Breast epithelium (tissue), 4 donors: ENCODE results near the gene TPRG1. TPM values are rescaled to one million over a fixed set of nuclear protein-coding genes. Genes with fewer than 3 reads are reported as not detected.

Experiments
- DNase-seq, 2 donors: peaks; one replicate each; pipeline ENCODE4 v3.0.0-alpha.2; 2019; ENCODE audit warnings: low spot score in 2 of 2
- H3K27ac ChIP-seq, 2 donors: fragments of 200-600 bp; sonication (generic) in 1 of 2; one replicate each; pipeline ENCODE4 v1.5.1; 2016 to 2019; ENCODE audit warnings: mild to moderate bottlenecking in 1 of 2
- H3K27me3 ChIP-seq, 2 donors: fragments of 200-600 bp; sonication (generic) in 1 of 2; one replicate each; pipeline versions ENCODE4 v1.5.1 to v1.6.0; 2017 to 2019; ENCODE audit warnings: control low read depth in 1 of 2, mild to moderate bottlenecking in 1 of 2
- H3K36me3 ChIP-seq: fragments of 200-600 bp; one replicate; pipeline ENCODE4 v1.5.1; 2019
- H3K4me1 ChIP-seq, 2 donors: fragments of 200-600 bp; sonication (generic); one replicate each; pipeline ENCODE4 v1.5.1; 2016 to 2019; ENCODE audit warnings: control low read depth in 1 of 2
- H3K4me3 ChIP-seq, 3 donors: fragments of 200-600 bp; sonication (generic); 1 replicate in 2 of 3; 2 replicates in 1 of 3; pipeline ENCODE4 v1.5.1; 2016 to 2019; ENCODE audit warnings: mild to moderate bottlenecking in 3 of 3, moderate library complexity in 2 of 3
- H3K9me3 ChIP-seq, 2 donors: fragments of 200-600 bp; sonication (generic) in 1 of 2; one replicate each; pipeline ENCODE4 v1.5.1; 2016 to 2019; ENCODE audit warnings: control low read depth in 1 of 2
- CTCF ChIP-seq, 3 donors: fragments of 450-650 bp; IDR thresholded peaks; one replicate each; pipeline ENCODE4 v1.5.1; 2016 to 2017; ENCODE audit warnings: antibody characterized with exemption in 3 of 3, mild to moderate bottlenecking in 3 of 3, moderate library complexity in 3 of 3
- POLR2A ChIP-seq: fragments of 450-650 bp; IDR thresholded peaks from one replicate; pipeline ENCODE4 v1.6.1; 2016; ENCODE audit warnings: antibody characterized with exemption, mild to moderate bottlenecking, moderate library complexity
- POLR2AphosphoS5 ChIP-seq, 3 donors: sonication (generic); formaldehyde crosslinking; IDR thresholded peaks; one replicate each; pipeline ENCODE4 v1.6.1; 2017; ENCODE audit warnings: antibody characterized with exemption in 3 of 3
- intact Hi-C: fragments of 100-400 bp; cut with DNase I; formaldehyde crosslinking; loops from one replicate; pipeline ENCODE4 v1.15.1; 2023; ENCODE audit warnings: low total_unique reads
- total RNA-seq, 3 donors: library from RNA; depleted of rRNA; stranded (reverse); fragments of >200 nt; gene quantifications; one replicate each; pipeline ENCODE4 v1.1.0, GENCODE V29; 2016

Gene TPRG1
- total RNA-seq, 3 donors from 2014 or later = 29.2 to 65.9 (median 31.9) TPM

DNA sequence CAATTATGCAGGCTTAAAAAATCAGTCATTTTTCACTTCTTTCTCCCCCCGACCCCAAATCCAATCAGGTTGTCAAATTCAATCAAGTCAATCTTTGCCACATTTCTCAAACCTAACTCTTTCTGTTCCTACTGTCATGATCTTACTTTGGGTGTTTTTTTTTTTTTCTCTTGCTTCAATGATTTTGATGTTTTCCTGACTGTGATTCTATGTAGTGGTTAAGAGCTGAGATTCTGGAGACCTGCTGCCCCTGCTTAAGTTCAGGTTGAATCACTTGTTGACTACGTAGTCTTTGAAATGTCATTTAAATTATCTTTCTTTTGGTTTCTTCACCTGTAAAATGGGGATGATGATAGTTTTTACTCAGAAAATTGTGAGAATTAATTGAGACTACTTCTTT, 117.5 kb downstream of the TPRG1 start:
- peaks cover 0 to 12% of the 10 kb centered on the region in 2 donors for H3K4me1 ChIP-seq
- no peaks in the 10 kb centered on the region for H3K9me3 ChIP-seq
- H3K27me3 ChIP-seq = no peaks in the 10 kb centered on the region
- no peak for DNase-seq
- H3K36me3 ChIP-seq = no peaks in the 10 kb centered on the region
- H3K4me3 ChIP-seq = no peak overlapping the region
- TF ChIP-seq POLR2AphosphoS5 (IDR thresholded peaks at IDR 0.05) (no peak), CTCF (IDR thresholded peaks at IDR 0.05) (no peak), POLR2A (no peak)
- intact Hi-C loops = no loop called here
- no peak overlapping the region for H3K27ac ChIP-seq

DNA sequence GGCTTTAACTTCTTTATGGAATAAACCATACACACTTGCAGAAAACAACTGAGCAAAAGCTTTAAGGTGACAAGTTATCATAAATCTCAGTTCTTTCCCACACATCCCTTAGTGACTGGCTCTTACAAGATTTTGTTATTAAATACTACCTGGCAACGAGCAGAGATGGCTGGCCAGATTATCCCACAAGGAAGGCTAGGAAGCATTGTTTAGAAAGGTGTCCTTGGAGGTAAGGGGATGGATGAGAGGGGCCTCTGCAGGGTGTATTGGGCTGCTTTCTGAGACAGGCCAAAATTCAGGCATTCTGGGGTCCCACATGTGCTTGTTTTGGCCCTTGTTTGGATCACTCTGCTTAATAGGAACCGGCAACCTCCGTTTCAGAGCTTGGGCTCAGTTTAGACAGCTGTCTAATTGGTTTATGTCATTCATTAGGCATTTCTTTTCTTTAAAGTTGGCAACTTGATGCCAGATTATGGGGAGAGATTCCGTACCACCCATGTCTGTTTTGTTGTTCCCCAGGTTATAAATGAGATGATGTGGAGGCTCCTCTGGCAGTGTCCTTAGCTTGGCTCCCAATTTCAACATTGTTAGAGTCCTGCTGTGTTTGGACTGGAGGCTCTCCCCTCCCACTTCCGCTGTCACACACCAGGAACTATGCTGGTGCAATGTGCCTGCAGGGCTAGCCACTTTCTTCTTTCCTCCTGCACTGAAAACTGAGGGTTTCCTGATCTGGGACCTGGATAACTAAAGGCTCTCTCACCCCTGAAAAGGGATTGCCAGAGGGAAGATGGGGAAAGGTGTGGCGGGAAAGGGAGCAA, 121.1 kb downstream of the TPRG1 start:
- H3K36me3 ChIP-seq = no peaks in the 10 kb centered on the region
- TF ChIP-seq POLR2A (no peak), CTCF (IDR thresholded peaks at IDR 0.05) (no peak), POLR2AphosphoS5 (IDR thresholded peaks at IDR 0.05) (peak in 1 of 3 donors; percentile 31)
- H3K9me3 ChIP-seq = no peaks in the 10 kb centered on the region
- H3K27ac ChIP-seq = peak overlapping the region; percentile 86
- H3K27me3 ChIP-seq = no peaks in the 10 kb centered on the region
- H3K4me3 ChIP-seq = no peak overlapping the region
- intact Hi-C loops = no loop called here
- H3K4me1 ChIP-seq = peaks cover 0 to 12% of the 10 kb centered on the region in 2 donors
- peak; percentile 63 to 77 for DNase-seq

- Histone ChIP-seq H3K9me3 (no peaks in the 10 kb centered on the region), H3K4me3 (no peak overlapping the region), H3K27me3 (no peaks in the 10 kb centered on the region), H3K36me3 (no peaks in the 10 kb centered on the region), H3K4me1 (peaks cover 0 to 12% of the 10 kb centered on the region in 2 donors), H3K27ac (no peak overlapping the region)
- intact Hi-C loops = no loop called here
- no peak for DNase-seq
- TF ChIP-seq CTCF (IDR thresholded peaks at IDR 0.05) (no peak), POLR2A (no peak), POLR2AphosphoS5 (IDR thresholded peaks at IDR 0.05) (no peak)
Measured at GRCh38 chr3:189294649-189295048, 122.9 kb downstream of the TPRG1 start.

- Histone ChIP-seq H3K27me3 (no peaks in the 10 kb centered on the region), H3K4me3 (no peak overlapping the region), H3K9me3 (no peaks in the 10 kb centered on the region), H3K36me3 (no peaks in the 10 kb centered on the region), H3K4me1 (peaks cover 0 to 12% of the 10 kb centered on the region in 2 donors), H3K27ac (no peak overlapping the region)
- TF ChIP-seq CTCF (IDR thresholded peaks at IDR 0.05) (no peak), POLR2AphosphoS5 (IDR thresholded peaks at IDR 0.05) (no peak), POLR2A (no peak)
- intact Hi-C loops = no loop called here
- no peak for DNase-seq
Measured at GRCh38 chr3:189295089-189295488, 123.3 kb downstream of the TPRG1 start.

GRCh38 chr3:189297932-189298331, 126.2 kb downstream of the TPRG1 start:
- TF ChIP-seq POLR2AphosphoS5 (IDR thresholded peaks at IDR 0.05) (no peak), POLR2A (no peak), CTCF (IDR thresholded peaks at IDR 0.05) (no peak)
- no peaks in the 10 kb centered on the region for H3K9me3 ChIP-seq
- no peak overlapping the region for H3K4me3 ChIP-seq
- H3K4me1 ChIP-seq = peaks cover 0 to 6% of the 10 kb centered on the region in 2 donors
- no peak for DNase-seq
- intact Hi-C loops = no loop called here
- no peak overlapping the region for H3K27ac ChIP-seq
- no peaks in the 10 kb centered on the region for H3K36me3 ChIP-seq
- H3K27me3 ChIP-seq = no peaks in the 10 kb centered on the region
